Measurements from ENCODE around the gene CPLX3.

Gene CPLX3

GRCh38 chr15:74858369-74858740 lies 31.9 kb downstream of the CPLX3 start:
- TF ChIP-seq CEBPB (IDR thresholded peaks at IDR 0.05) (no peak), FOXM1 (IDR thresholded peaks at IDR 0.05; ENCODE audit: borderline replicate concordance, low read depth) (no peak), TCF12 (IDR thresholded peaks at IDR 0.05; ENCODE audit: low read depth) (no peak), USF1 (IDR thresholded peaks at IDR 0.05) (no peak), RAD21 (IDR thresholded peaks at IDR 0.05; ENCODE audit: low read depth) (no peak), TEAD4 (IDR thresholded peaks at IDR 0.05) (no peak), EGR1 (IDR thresholded peaks at IDR 0.05) (no peak), EP300 (IDR thresholded peaks at IDR 0.05; ENCODE audit: borderline replicate concordance) (no peak), NFIC (IDR thresholded peaks at IDR 0.05) (no peak), YY1 (IDR thresholded peaks at IDR 0.05; ENCODE audit: low read depth) (no peak), ZBTB7A (IDR thresholded peaks at IDR 0.05; ENCODE audit: low read depth) (no peak), CREB1 (IDR thresholded peaks at IDR 0.05; ENCODE audit: low read depth) (no peak), REST (IDR thresholded peaks at IDR 0.05; ENCODE audit: low read depth) (no peak)
- TF ChIP-seq, protein P1, sequence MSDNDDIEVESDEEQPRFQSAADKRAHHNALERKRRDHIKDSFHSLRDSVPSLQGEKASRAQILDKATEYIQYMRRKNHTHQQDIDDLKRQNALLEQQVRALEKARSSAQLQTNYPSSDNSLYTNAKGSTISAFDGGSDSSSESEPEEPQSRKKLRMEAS (IDR thresholded peaks at IDR 0.05), result no peak

GRCh38 chr15:74863239-74864056 lies 37.0 kb downstream of the CPLX3 start:
- TF ChIP-seq EP300 (IDR thresholded peaks at IDR 0.05; ENCODE audit: borderline replicate concordance), result no peak

DNA sequence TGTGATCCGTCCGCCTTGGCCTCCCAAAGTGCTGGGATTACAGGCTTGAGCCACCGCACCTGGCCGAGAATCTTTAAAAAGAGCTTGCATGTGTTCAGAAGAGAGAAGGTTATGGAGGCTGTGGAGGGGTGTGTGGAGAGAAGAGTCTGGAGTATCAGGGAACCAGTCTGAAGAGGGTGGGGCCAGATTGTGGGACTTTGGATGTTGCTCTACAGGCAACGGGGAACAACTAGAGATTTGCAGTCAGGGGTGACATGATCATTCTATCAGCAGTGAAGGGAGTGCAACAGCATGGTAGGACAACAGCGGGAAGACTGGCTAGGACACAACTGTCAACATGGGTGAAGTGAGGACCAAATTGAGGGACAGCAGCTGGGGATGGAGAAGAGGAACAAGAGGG lies 37.9 kb downstream of the CPLX3 start:
- TF ChIP-seq EP300 (IDR thresholded peaks at IDR 0.05; ENCODE audit: borderline replicate concordance) (no peak), USF1 (IDR thresholded peaks at IDR 0.05) (no peak), CEBPB (IDR thresholded peaks at IDR 0.05) (no peak), FOXM1 (IDR thresholded peaks at IDR 0.05; ENCODE audit: borderline replicate concordance, low read depth) (no peak), YY1 (IDR thresholded peaks at IDR 0.05; ENCODE audit: low read depth) (no peak), RAD21 (IDR thresholded peaks at IDR 0.05; ENCODE audit: low read depth) (no peak), NFIC (IDR thresholded peaks at IDR 0.05) (no peak), EGR1 (IDR thresholded peaks at IDR 0.05) (no peak)

GRCh38 chr15:74865316-74865715 lies 38.9 kb downstream of the CPLX3 start:
- TF ChIP-seq CREB1 (IDR thresholded peaks at IDR 0.05; ENCODE audit: low read depth) (no peak), TEAD4 (IDR thresholded peaks at IDR 0.05) (no peak), CEBPB (IDR thresholded peaks at IDR 0.05) (no peak), NFIC (IDR thresholded peaks at IDR 0.05) (no peak), REST (IDR thresholded peaks at IDR 0.05; ENCODE audit: low read depth) (no peak), RAD21 (IDR thresholded peaks at IDR 0.05; ENCODE audit: low read depth) (no peak)

- TF ChIP-seq EP300 (IDR thresholded peaks at IDR 0.05; ENCODE audit: borderline replicate concordance), result no peak
- TF ChIP-seq, protein P1 (IDR thresholded peaks at IDR 0.05), result no peak
These were observed 39.7 kb downstream of the CPLX3 start for GRCh38 chr15:74866090-74866489.

DNA sequence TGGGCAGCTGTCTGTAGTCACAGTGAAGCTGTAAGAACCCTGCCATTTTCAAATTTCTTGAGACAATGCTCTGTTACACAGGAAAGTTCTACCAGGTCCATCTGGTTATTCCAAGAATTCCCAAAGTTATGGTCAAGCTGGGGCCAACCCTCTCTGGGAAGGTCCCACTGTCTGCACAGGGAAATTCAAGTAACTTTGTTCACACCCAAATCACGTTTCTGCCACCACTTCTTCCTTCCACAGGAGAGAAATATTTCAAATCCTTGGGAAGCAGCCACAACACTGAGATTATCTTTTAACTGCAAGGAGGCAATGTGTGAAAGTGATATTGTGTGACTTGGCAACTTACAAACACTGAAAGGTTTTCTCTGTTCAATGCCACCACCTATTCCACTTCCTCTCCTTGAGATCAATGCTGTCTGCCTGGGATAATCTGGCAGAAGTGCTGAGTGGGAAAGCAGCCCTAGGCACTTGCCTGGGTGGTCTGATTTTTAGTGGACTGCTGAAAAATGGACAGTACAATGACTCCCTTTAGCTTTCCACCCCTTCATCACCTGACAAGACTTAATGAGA lies 41.1 kb downstream of the CPLX3 start:
- no peak for TF ChIP-seq TAF1 (IDR thresholded peaks at IDR 0.05; ENCODE audit: low read depth)
- TF ChIP-seq NFIC (IDR thresholded peaks at IDR 0.05), result no peak
- TF ChIP-seq, protein P1 (IDR thresholded peaks at IDR 0.05), result no peak
- no peak for TF ChIP-seq TCF12 (IDR thresholded peaks at IDR 0.05; ENCODE audit: low read depth)
- TF ChIP-seq YY1 (IDR thresholded peaks at IDR 0.05; ENCODE audit: low read depth), result no peak
- no peak for TF ChIP-seq FOXM1 (IDR thresholded peaks at IDR 0.05; ENCODE audit: borderline replicate concordance, low read depth)
- no peak for TF ChIP-seq ZBTB7A (IDR thresholded peaks at IDR 0.05; ENCODE audit: low read depth)
- no peak for TF ChIP-seq USF1 (IDR thresholded peaks at IDR 0.05)
- TF ChIP-seq CREB1 (IDR thresholded peaks at IDR 0.05; ENCODE audit: low read depth), result no peak
- no peak for TF ChIP-seq TEAD4 (IDR thresholded peaks at IDR 0.05)
- TF ChIP-seq CEBPB (IDR thresholded peaks at IDR 0.05), result no peak
- TF ChIP-seq RAD21 (IDR thresholded peaks at IDR 0.05; ENCODE audit: low read depth), result no peak
- no peak for TF ChIP-seq REST (IDR thresholded peaks at IDR 0.05; ENCODE audit: low read depth)
- TF ChIP-seq EP300 (IDR thresholded peaks at IDR 0.05; ENCODE audit: borderline replicate concordance), result no peak
- no peak for TF ChIP-seq EGR1 (IDR thresholded peaks at IDR 0.05)
